A549 (cell line): Measurements from ENCODE around the gene SLC46A2.

ENCODE experiments used
- MAFK ChIP-seq: fragments of 450-650 bp; IDR thresholded peaks from 2 replicates; pipeline ENCODE4 v1.6.1; 2014; ENCODE audit not compliant: partially characterized antibody
- ZFP36 ChIP-seq: fragments of 450-650 bp; IDR thresholded peaks from 2 replicates; pipeline ENCODE4 v1.6.1; 2014; ENCODE audit warnings: borderline replicate concordance; ENCODE audit not compliant: partially characterized antibody

GRCh38 chr9:112921549-112921948, 30.9 kb upstream of the SLC46A2 start:
- TF ChIP-seq MAFK (no peak), ZFP36 (no peak)
